Right lung (tissue), 5 donors: Measurements from ENCODE around the gene PRR29. TPM values are rescaled to one million over a fixed set of nuclear protein-coding genes. Genes with fewer than 3 reads are reported as not detected.
A peak's percentile ranks its signal among the peaks of the same experiment; 100 is the strongest.
"Not testable (repeated sequence)": the region's sequence is repeated elsewhere in the genome, so short reads cannot be mapped to it uniquely, and the experiment has no call there.

ENCODE experiments used
- DNase-seq, 2 donors: peaks; one replicate each; pipeline ENCODE4 v3.0.0-alpha.2; 2013
- polyA plus RNA-seq, 5 donors: library from polyadenylated mRNA; unstranded; fragments of 120-200 nt; gene quantifications; one replicate each; pipeline versions ENCODE4 v1.2.1 to v1.2.3, GENCODE V29; 2013; ENCODE audit warnings: inconsistent platforms in 1 of 5, low replicate concordance in 1 of 5; ENCODE audit not compliant: insufficient read length in 5 of 5, insufficient read depth in 1 of 5

The PRR29 gene
- polyA plus RNA-seq, 5 donors: 4.5 to 8.9 (median 6.8) TPM

DNA sequence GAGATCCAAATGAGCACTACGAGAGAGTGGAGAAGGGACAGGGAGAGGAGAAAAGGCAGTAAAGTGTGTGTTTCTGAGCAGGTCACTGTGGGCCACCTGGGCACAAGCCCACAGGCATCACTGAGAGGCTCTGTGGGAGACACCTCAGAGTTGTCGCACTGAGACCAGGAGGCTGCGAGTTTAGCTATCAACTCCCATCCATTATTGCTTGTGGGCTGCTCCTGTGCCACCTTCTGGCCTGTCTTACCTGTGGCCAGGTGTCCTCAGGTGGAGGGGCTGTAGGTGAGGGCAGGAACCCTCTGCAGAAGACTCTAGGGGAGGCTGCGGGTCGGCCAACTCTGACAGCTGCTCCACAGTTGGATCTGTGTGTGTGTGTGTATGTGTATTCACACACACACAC, 2.5 kb upstream of the PRR29 start:
- DNase-seq: no peak

DNA sequence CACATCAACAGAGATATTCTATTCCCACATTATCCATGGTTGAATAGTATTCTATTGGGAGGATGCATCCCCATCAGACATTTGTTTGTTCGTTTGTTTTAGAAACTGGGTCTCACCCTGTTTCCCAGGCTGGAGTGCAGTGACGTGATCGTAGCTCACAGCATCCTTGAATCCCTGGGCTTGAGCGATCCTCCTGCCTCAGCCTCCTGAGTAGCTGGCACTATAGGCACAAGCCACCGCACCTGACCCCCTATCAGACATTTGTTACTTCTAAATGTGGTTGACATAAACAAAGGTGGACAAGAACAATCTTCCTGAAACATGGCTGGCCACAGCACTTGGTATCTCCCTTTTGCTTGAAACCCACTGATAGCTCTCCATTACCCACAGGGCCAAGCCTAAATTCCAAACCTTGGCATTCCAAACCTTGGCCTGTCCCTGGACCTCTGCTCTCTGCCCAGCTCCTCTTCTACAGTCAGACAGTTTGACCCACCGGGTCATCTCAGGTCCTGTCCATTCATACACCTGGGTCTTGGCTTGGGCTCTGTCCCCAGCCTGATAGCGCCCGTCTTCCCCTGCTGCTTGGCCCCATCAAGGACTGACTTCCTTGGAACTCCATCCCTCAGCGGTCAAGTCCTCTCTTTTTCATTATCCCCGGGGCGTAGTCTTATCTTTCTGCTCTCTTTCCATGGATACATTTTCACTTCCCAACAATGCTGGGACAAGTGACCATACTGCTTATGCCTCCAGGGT, 1.5 kb upstream of the PRR29 start:
- no peak for DNase-seq

- no peak for DNase-seq
These were observed 656 bp upstream of the PRR29 start for GRCh38 chr17:63997341-63998048.

DNA sequence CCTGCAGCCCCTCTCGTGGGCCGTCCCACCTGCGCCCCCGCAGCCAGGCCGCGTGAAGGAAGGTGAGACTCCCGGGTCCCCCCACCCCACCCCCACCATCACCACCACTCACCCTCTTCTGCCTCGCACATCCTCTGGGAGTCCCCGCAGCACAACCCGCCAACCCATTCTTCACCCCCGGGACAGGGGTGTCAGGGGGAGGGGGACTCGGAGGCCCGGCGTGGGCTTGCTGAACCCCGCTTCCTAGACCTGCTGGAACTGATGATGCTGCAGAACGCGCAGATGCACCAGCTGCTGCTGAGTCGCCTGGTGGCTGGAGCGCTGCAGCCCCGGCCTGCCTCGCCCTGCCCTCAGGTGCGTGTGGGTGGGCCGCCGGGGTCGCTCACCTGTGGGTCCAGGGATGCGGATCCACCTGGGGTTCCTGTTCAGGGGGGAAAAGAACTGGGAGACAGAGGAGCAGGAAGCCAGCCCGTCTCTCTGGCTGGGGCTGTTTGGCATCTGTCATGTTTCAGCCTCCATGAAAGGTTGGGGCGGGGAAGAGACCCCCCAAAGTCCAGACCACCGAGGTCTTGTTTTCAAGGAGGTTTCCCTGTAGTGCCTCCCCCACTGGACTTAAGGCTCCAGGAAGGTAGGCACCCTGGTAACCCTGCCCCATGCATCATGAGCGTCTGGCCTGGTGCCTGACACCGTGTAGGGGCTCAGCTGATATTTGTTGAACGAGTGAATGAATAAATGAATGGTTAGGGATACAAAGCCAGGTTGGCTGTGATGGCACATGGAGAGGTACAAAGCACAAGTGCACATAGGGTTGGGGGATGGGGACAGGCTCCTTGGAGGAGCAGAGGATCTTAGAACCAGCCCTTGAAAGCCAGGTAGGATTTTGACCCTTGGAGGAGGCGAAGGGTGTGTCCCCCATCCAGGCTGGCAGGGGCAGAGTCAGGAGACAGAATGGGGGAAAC, 849 bp downstream of the PRR29 start:
- no peak for DNase-seq

- DNase-seq: no peak
These were observed 1.8 kb downstream of the PRR29 start for GRCh38 chr17:63999680-64000531.

- no peak for DNase-seq
These were observed 3.0 kb downstream of the PRR29 start for GRCh38 chr17:64001091-64001579.

DNA sequence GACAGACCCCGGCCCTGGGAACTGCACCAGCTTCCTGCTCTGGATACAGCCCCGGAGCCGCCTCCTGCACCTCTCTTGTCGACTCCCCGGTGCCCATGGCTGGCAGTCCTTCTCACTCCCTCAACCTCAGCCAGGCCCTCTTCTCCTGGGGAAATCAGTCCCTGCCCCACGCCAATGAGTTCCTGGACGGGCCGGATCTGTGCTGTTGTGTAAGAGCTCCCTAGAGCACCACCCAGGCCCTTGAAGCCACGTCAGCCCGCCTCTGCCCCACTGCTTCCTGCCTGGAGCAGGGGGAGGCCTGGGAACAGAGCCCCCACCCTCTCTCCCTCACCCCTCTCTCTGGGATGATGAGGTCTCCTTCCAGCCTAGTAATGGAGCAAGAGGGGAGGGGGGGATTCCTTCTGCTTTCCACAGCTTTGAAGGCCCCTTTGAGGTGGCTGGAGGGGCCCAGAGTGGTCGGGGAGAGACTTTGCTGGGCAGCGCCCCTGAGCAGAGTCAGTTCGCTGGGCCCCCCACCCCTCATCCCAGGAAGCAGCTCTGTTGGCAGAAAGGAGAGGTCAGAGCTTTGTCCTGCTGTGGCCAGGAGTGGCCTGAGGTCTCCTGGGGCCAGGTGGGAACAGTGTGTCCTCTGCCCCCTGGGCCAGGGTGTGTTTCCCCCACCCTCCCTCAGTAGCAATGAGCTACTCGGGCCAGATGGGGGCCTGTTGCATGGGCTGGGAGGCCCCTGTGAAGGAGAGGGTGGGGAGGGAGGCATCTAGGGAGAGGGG, 3.8 kb downstream of the PRR29 start:
- peak in 1 of 2 donors; percentile 37 for DNase-seq

- no peak for DNase-seq
These were observed 4.7 kb downstream of the PRR29 start for GRCh38 chr17:64002658-64003525.

DNA sequence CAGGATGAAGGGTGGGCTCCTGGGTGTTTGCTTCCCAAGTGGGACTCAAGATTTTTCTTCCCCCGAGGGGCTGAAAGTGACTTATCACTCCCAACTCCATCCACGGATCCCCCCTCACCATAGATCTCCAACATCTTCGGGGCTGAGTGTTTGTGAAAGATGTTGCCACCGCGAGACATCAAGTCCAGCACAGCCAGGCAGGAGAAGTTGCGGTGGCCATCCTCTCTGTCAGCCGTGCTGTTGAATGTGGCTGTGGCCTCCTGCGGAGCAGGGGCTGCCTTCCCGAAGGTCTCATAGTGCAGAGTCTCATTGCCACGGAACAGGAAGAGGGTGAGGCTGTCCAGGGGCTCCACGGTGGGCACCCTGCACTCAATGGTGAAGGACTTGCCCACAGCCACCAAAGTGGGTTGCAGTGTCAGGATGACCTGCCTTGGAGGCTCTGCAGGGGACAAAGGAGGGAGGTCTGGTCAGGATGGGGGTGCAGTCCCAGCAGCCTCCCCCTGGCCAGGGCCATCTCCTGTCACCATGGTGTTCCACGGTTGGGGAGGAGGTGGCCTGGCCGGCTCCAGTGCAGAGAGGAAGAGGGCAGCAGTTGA, 5.5 kb downstream of the PRR29 start:
- no peak for DNase-seq

DNA sequence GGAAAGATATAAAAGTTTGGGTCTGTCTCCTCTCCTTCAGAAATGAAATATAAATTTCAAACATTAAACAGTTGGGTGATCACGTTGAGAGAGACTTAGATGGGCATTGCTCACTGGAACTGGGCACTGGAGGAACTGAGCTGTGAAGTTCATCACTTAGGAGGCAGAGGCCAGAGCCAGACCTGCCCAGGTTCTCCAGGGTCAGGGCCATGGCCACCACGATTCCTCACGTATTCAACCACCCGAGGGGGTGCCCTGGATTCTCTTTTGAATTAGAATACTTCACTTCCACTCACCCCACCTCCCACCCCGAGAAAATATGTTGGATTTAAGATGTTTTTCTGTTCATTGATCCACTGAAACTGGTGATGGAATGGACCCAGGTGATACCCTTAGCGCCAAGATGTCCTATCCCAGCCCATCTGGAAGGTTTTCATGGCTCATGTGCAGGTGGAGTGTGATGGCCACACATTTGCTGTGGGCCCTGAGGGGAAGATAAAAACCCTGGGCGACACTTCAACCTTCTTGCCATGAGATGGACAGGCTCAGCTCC, 6.1 kb downstream of the PRR29 start:
- DNase-seq: no peak

DNA sequence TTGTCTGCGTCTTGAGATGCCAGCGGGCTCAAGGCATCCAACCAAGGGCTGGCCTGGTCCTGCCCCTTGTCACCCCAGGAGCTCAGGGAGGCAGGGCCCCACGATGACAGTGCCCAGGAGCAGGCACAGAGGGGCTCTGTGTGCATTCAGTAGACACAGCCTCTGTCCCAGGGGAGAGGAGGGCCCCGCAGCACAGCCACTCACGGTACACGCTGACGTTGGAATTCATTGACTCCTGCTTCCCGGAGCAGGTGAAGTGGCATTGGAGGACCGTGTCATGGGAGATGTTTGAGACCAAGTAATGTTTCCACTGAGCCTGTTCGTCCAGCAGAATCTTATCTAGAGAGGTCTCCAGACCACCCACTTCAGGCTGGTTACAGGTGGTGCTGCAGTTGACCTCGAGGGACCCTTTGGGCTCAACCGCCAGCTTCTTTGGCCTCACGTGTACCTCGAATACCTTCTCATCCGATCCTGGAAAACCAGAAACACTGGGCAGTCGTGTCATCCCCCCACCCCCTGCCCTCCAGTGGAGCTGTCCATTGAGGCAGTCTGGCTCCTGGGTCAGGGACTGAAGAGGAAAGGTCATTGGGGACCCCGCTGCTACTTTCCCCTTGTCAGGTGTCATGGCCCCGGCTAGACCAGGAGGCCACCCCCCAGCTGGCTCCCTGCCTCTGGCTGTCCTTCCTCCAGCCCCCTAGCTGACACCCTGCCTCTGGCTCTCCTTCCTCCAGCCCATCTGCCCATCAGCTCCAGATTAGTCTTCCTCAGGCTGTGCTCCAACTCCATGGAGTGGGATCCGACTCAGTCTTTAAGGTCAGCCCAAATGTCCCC, 7.0 kb downstream of the PRR29 start:
- no peak for DNase-seq

- DNase-seq: peak in 1 of 2 donors; percentile 57
These were observed 7.6 kb downstream of the PRR29 start for GRCh38 chr17:64005734-64006167.

DNA sequence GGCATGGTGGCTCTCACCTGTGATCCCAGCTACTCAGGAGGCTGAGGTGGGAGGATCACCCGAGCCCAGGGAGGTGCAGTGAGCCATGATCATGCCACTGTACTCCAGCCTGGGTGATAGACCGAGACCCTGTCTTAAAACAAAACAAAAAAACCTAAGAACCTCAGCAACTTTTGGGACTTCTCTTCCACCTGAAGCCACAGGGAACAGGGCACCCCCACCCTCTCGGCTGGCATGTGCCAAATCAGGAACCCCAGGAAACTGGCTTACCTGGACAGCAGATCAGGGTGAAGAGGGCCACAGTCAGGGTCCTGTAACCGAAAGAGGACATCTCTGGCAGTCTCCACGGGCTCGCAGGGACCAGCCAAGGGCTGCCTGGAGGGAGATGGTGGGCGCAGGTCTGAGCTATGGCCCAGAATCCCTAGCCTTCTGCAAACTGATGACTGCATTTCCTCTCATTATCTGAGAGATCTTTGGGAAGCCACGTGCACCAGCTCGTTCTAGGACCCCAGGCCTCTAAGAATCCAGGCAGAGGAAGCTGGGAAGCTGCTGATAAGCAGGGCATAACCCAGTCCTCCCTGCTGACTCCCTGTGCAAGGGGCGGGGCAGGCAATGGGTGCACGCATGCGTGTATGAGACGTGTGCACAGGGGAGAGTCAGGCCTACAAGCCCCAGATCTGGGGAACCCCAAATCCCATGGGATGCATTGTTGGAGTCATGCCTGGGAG, 8.4 kb downstream of the PRR29 start:
- DNase-seq: no peak

- not testable (repeated sequence) for DNase-seq
These were observed 9.1 kb downstream of the PRR29 start for GRCh38 chr17:64007089-64007837.

- no peak for DNase-seq
These were observed 9.7 kb downstream of the PRR29 start for GRCh38 chr17:64007838-64008282.

DNA sequence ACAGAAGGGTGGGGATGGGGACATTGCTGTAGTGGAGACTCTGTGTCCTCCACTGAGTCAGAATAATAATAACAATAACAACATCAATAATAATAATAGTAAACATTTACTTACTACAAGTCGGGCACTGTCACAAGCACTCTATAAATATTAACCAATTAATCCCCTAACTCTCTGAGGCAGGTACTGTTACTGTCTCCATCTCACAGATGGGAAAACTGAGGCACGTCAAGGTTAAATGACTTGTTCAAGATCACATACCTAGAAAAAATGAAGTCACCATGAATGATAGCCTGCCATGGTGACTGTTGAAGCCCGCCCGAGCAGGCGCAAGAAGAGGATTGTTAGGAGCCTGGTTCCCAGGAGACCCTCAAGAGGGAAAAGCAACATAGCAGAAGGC, 10.2 kb downstream of the PRR29 start:
- DNase-seq: no peak
